Testis (tissue), 3 donors: Measurements from ENCODE around the gene NCOR2. TPM values are rescaled to one million over a fixed set of nuclear protein-coding genes. Genes with fewer than 3 reads are reported as not detected.

Source experiments
- DNase-seq: peaks from one replicate; pipeline ENCODE4 v3.0.0-alpha.2; 2019
- H3K27ac ChIP-seq, 2 donors: fragments of 200-600 bp; sonication (generic); one replicate each; pipeline ENCODE4 v1.5.1; 2019
- H3K27me3 ChIP-seq: fragments of 200-600 bp; sonication (generic); one replicate; pipeline ENCODE4 v1.5.1; 2019
- H3K36me3 ChIP-seq: fragments of 200-600 bp; sonication (generic); one replicate; pipeline ENCODE4 v1.5.1; 2017; ENCODE audit warnings: low read depth; ENCODE audit errors: missing control alignments
- H3K4me1 ChIP-seq: fragments of 200-600 bp; sonication (generic); one replicate; pipeline ENCODE4 v1.5.1; 2019
- H3K4me3 ChIP-seq, 2 donors: fragments of 200-600 bp; sonication (generic); one replicate each; pipeline ENCODE4 v1.5.1; 2017 to 2019
- H3K9me3 ChIP-seq: fragments of 200-600 bp; sonication (generic); one replicate; pipeline ENCODE4 v1.5.1; 2017
- CTCF ChIP-seq, 3 experiments: fragments of 450-650 bp in 2 of 3; fragments of 200-600 bp in 1 of 3; sonication (generic) in 1 of 3; IDR thresholded peaks; one replicate each; pipeline ENCODE4 v1.5.1; 2016 to 2019; ENCODE audit warnings: antibody characterized with exemption in 3 of 3, mild to moderate bottlenecking in 2 of 3, moderate library complexity in 1 of 3
- POLR2A ChIP-seq: fragments of 450-650 bp; IDR thresholded peaks from one replicate; pipeline ENCODE4 v1.6.1; 2017; ENCODE audit warnings: antibody characterized with exemption, mild to moderate bottlenecking, moderate library complexity
- WGBS, 2 donors: methylation state at CpG; one replicate each; pipeline ENCODE4 v1.1.5; 2018; 5-methylcytosine and 5-hydroxymethylcytosine counted together
- intact Hi-C: fragments of 100-400 bp; cut with DNase I; formaldehyde crosslinking; loops from one replicate; pipeline ENCODE4 v1.15.1; 2023; ENCODE audit warnings: low total_unique reads
- polyA plus RNA-seq: library from polyadenylated mRNA; stranded (reverse); fragments of 350-450 nt; fragmentation: Illumina TruSeq; extraction: RNeasy Lipid Tissue Mini Kit (QIAGEN cat#74804); gene quantifications from one replicate; pipeline ENCODE4 v1.2.3, GENCODE V29; 2014; ENCODE audit warnings: low read depth, low replicate concordance; ENCODE audit not compliant: insufficient read depth
- total RNA-seq, 2 donors: library from RNA; depleted of rRNA; stranded (reverse); fragments of >200 nt; gene quantifications; one replicate each; pipeline ENCODE4 v1.2.3, GENCODE V29; 2016

The NCOR2 gene
- total and polyA plus RNA-seq, 3 donors from 2014 or later = 62.6 to 212 (median 212) TPM

GRCh38 chr12:124531906-124532305 is 35.5 kb downstream of the NCOR2 start:
- TF ChIP-seq POLR2A = no peak
- H3K4me3 ChIP-seq = no peak overlapping the region
- no peaks in the 10 kb centered on the region for H3K9me3 ChIP-seq
- peaks cover 18% of the 10 kb centered on the region for H3K4me1 ChIP-seq
- DNase-seq = no peak
- intact Hi-C loops = no loop called here
- peak overlapping the region in 1 of 2 donors; percentile 24 for H3K27ac ChIP-seq
- H3K36me3 ChIP-seq = no peaks in the 10 kb centered on the region
- no peaks in the 10 kb centered on the region for H3K27me3 ChIP-seq
- 88 to 92% methylated on average over 11 of the region's 11 CpGs for WGBS, 2 donors

- Histone ChIP-seq H3K36me3 (no peaks in the 10 kb centered on the region), H3K4me3 (no peak overlapping the region), H3K4me1 (peaks cover 14% of the 10 kb centered on the region), H3K9me3 (no peaks in the 10 kb centered on the region), H3K27ac (peak overlapping the region; percentile 24 to 45), H3K27me3 (no peaks in the 10 kb centered on the region)
- intact Hi-C loops = no loop called here
- DNase-seq = no peak
- WGBS, 2 donors = 43 to 55% methylated on average over 14 of the region's 14 CpGs
- TF ChIP-seq POLR2A = no peak
- TF ChIP-seq CTCF (IDR thresholded peaks at IDR 0.05) = no peak
These were observed 36.1 kb downstream of the NCOR2 start for GRCh38 chr12:124531281-124531745.

- no peaks in the 10 kb centered on the region for H3K27me3 ChIP-seq
- H3K36me3 ChIP-seq = no peaks in the 10 kb centered on the region
- 60 to 77% methylated on average over 9 of the region's 9 CpGs for WGBS, 2 donors
- H3K9me3 ChIP-seq = no peaks in the 10 kb centered on the region
- TF ChIP-seq CTCF (IDR thresholded peaks at IDR 0.05) (no peak), POLR2A (no peak)
- H3K27ac ChIP-seq = peak overlapping the region in 1 of 2 donors; percentile 24
- intact Hi-C loops = no loop called here
- no peak overlapping the region for H3K4me3 ChIP-seq
- peaks cover 14% of the 10 kb centered on the region for H3K4me1 ChIP-seq
- no peak for DNase-seq
These were observed 36.7 kb downstream of the NCOR2 start for GRCh38 chr12:124530637-124531263.

GRCh38 chr12:124529565-124530276 is 37.7 kb downstream of the NCOR2 start:
- intact Hi-C loops = no loop called here
- Histone ChIP-seq H3K27me3 (no peaks in the 10 kb centered on the region), H3K4me1 (peaks cover 14% of the 10 kb centered on the region), H3K9me3 (no peaks in the 10 kb centered on the region), H3K4me3 (no peak overlapping the region), H3K27ac (no peak overlapping the region), H3K36me3 (no peaks in the 10 kb centered on the region)
- 72 to 81% methylated on average over 6 of the region's 6 CpGs for WGBS, 2 donors
- no peak for DNase-seq
- no peak for TF ChIP-seq POLR2A
- TF ChIP-seq CTCF (IDR thresholded peaks at IDR 0.05) = no peak

- peaks cover 16% of the 10 kb centered on the region for H3K4me1 ChIP-seq
- no peaks in the 10 kb centered on the region for H3K9me3 ChIP-seq
- H3K27ac ChIP-seq = no peak overlapping the region
- DNase-seq = no peak
- H3K36me3 ChIP-seq = no peaks in the 10 kb centered on the region
- TF ChIP-seq CTCF (IDR thresholded peaks at IDR 0.05) (no peak), POLR2A (no peak)
- WGBS, 2 donors = 85 to 91% methylated on average over 19 to 20 of the region's 20 CpGs
- intact Hi-C loops = no loop called here
- no peaks in the 10 kb centered on the region for H3K27me3 ChIP-seq
- no peak overlapping the region for H3K4me3 ChIP-seq
These were observed 39.4 kb downstream of the NCOR2 start for GRCh38 chr12:124527861-124528561.
